SU-DHL-6 (cell line): ENCODE results near the gene DQX1.

Experiments
- H2AFZ ChIP-seq: fragments of 200-600 bp; sonication (generic); 2 replicates; pipeline ENCODE4 v1.6.1; 2014; ENCODE audit warnings: low read depth, mild to moderate bottlenecking, moderate library complexity, mixed read lengths, antibody characterized with exemption, low read length; ENCODE audit not compliant: severe bottlenecking
- H3F3A ChIP-seq: fragments of 200-600 bp; shearing (Covaris generic); 2 replicates; pipeline ENCODE4 v1.6.0; 2016; ENCODE audit warnings: antibody characterized with exemption, mild to moderate bottlenecking; ENCODE audit not compliant: insufficient read depth
- H3K27ac ChIP-seq: fragments of 200-600 bp; sonication (generic); 2 replicates; pipeline ENCODE4 v1.5.1; 2016; ENCODE audit warnings: low read depth, mild to moderate bottlenecking, low read length, moderate library complexity, mixed read lengths
- H3K27me3 ChIP-seq: fragments of 200-600 bp; sonication (generic), shearing (Covaris generic); 2 replicates; pipeline ENCODE4 v1.6.0; 2014; ENCODE audit warnings: mild to moderate bottlenecking, low read length
- H3K36me3 ChIP-seq: fragments of 200-600 bp; sonication (generic); 2 replicates; pipeline ENCODE4 v1.6.1; 2014; ENCODE audit warnings: mild to moderate bottlenecking, low read length, mixed read lengths
- H3K4me2 ChIP-seq: fragments of 300-600, 200-600 bp; shearing (Covaris generic), sonication (generic); 2 replicates; pipeline ENCODE4 v1.6.0; 2014; ENCODE audit warnings: low read length, low read depth, mild to moderate bottlenecking; ENCODE audit not compliant: poor library complexity, severe bottlenecking
- H3K4me3 ChIP-seq: fragments of 200-600 bp; sonication (generic); 2 replicates; pipeline ENCODE4 v1.5.1; 2014; ENCODE audit warnings: antibody characterized with exemption, low read length, mild to moderate bottlenecking, mixed read lengths; ENCODE audit not compliant: insufficient read depth, poor library complexity, severe bottlenecking
- H3K79me2 ChIP-seq: fragments of 200-600 bp; sonication (generic); 2 replicates; pipeline ENCODE4 v1.6.1; 2014; ENCODE audit warnings: mild to moderate bottlenecking, low read length, moderate library complexity; ENCODE audit not compliant: insufficient read depth
- H3K9ac ChIP-seq: fragments of 200-600 bp; sonication (generic); 2 replicates; pipeline ENCODE4 v1.7.0; 2014; ENCODE audit warnings: mild to moderate bottlenecking, low read length
- H3K9me2 ChIP-seq: fragments of 200-600 bp; sonication (generic); replicated peaks from 2 replicates; pipeline ENCODE4 v1.6.1; 2014; ENCODE audit warnings: low read length; ENCODE audit not compliant: insufficient read depth
- H3K9me3 ChIP-seq: fragments of 200-600 bp; sonication (generic); 2 replicates; pipeline ENCODE4 v1.6.1; 2014; ENCODE audit warnings: low read length, mixed read lengths; ENCODE audit not compliant: insufficient read depth
- H4K20me1 ChIP-seq: fragments of 200-600 bp; sonication (generic); 2 replicates; pipeline ENCODE4 v1.6.1; 2014; ENCODE audit warnings: low read depth, mild to moderate bottlenecking, antibody characterized with exemption, low read length, moderate library complexity, mixed read lengths
- EZH2phosphoT487 ChIP-seq: fragments of 200-600 bp; sonication (generic), shearing (Covaris generic); conservative IDR thresholded peaks from 2 replicates; pipeline ENCODE4 v1.6.1; 2018; ENCODE audit warnings: mild to moderate bottlenecking, antibody characterized with exemption, low read length, moderate library complexity, mixed read lengths
- TF ChIP-seq, protein P1 (sequence below): fragments of 200-600 bp; sonication (generic); IDR thresholded peaks from one replicate; pipeline ENCODE4 v1.5.1; 2017; ENCODE audit warnings: antibody characterized with exemption, mild to moderate bottlenecking, low read length, moderate library complexity; ENCODE audit not compliant: insufficient read depth, poor library complexity, severe bottlenecking

DQX1 gene

DNA sequence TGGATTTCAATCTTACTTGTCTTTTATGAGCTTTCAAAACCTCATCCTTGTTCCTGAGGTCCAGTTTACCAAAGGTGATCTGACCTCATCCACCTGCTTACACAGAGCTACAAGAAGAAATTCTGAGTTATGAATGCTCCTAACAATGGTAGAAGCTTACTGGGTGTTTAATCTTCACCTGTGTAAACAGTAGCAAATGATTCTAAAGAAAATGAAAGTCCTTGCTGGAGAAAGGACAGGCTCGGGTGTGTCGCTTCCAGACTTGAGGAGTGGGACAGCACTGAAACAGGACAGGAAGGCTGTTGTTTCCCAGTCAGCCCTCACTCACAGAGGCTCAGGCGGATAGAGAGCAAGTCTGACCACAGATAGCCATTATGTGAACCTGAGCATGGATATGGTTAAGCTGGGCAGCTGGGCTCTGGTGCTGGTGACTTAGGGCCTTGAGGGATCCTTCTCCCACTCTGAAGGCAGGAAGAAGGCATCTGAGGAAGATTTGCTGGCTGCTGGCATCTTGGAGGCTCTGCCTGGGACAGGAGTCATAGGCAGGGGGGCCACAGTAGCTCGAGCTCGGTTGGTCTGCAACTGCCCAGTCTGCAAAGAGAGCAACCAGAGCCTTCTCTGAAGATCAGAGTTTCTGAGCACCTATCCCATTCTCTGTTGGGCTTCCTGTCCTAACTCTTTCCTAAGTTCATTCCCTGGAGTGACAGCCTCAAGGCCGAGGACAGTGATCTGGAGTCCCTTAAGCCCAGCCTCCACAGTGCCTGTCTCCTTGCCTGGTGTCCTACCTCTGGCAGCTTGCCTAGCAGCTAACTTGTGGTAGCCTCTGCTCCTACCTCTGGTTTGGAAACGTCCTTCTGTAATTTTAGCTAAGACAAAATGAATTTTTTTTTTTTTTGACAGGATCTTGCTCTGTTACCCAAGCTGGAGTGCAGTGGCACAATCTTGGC is 32.5 kb upstream of the DQX1 start:
- no peaks in the 10 kb centered on the region for H3F3A ChIP-seq
- no peak overlapping the region for H3K4me3 ChIP-seq
- no peaks in the 10 kb centered on the region for H3K36me3 ChIP-seq
- no peaks in the 10 kb centered on the region for H3K27me3 ChIP-seq
- H3K27ac ChIP-seq, result no peak overlapping the region
- no peaks in the 10 kb centered on the region for H3K9me3 ChIP-seq
- no peaks in the 10 kb centered on the region for H3K79me2 ChIP-seq
- H3K9ac ChIP-seq, result no peak overlapping the region
- H2AFZ ChIP-seq, result no peak overlapping the region
- H4K20me1 ChIP-seq, result no peaks in the 10 kb centered on the region
- no peaks in the 10 kb centered on the region for H3K9me2 ChIP-seq
- no peak overlapping the region for H3K4me2 ChIP-seq
- no peak for TF ChIP-seq EZH2phosphoT487
- TF ChIP-seq, protein P1, sequence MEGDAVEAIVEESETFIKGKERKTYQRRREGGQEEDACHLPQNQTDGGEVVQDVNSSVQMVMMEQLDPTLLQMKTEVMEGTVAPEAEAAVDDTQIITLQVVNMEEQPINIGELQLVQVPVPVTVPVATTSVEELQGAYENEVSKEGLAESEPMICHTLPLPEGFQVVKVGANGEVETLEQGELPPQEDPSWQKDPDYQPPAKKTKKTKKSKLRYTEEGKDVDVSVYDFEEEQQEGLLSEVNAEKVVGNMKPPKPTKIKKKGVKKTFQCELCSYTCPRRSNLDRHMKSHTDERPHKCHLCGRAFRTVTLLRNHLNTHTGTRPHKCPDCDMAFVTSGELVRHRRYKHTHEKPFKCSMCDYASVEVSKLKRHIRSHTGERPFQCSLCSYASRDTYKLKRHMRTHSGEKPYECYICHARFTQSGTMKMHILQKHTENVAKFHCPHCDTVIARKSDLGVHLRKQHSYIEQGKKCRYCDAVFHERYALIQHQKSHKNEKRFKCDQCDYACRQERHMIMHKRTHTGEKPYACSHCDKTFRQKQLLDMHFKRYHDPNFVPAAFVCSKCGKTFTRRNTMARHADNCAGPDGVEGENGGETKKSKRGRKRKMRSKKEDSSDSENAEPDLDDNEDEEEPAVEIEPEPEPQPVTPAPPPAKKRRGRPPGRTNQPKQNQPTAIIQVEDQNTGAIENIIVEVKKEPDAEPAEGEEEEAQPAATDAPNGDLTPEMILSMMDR, result no peak

DNA sequence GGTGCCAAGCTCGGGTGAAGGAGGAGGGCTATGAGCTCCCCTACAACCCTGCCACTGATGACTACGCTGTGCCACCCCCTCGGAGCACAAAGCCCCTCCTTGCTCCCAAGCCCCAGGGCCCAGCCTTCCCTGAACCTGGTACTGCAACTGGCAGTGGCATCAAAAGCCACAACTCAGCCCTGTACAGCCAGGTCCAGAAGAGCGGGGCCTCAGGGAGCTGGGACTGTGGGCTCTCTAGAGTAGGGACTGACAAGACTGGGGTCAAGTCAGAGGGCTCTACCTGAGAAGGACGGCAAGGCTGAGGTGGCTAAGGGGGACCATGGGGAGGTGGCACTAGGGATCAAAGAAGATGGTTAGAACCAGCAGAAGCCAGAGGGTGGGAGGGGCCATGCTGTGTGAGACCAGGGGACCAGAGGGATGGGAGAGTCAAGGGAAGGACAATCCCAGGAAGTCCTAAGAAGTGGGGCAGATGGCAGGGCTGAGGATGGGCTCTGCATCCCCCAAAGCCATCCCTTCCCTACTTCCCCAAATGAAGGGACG is 30.9 kb upstream of the DQX1 start:
- no peak overlapping the region for H3K27ac ChIP-seq
- no peaks in the 10 kb centered on the region for H3K36me3 ChIP-seq
- no peaks in the 10 kb centered on the region for H3F3A ChIP-seq
- H3K9ac ChIP-seq, result no peak overlapping the region
- H3K79me2 ChIP-seq, result no peaks in the 10 kb centered on the region
- no peaks in the 10 kb centered on the region for H3K9me3 ChIP-seq
- no peaks in the 10 kb centered on the region for H4K20me1 ChIP-seq
- no peaks in the 10 kb centered on the region for H3K9me2 ChIP-seq
- H3K4me2 ChIP-seq, result no peak overlapping the region
- TF ChIP-seq EZH2phosphoT487, result no peak
- TF ChIP-seq, protein P1, result no peak
- no peaks in the 10 kb centered on the region for H3K27me3 ChIP-seq
- no peak overlapping the region for H2AFZ ChIP-seq
- H3K4me3 ChIP-seq, result no peak overlapping the region

DNA sequence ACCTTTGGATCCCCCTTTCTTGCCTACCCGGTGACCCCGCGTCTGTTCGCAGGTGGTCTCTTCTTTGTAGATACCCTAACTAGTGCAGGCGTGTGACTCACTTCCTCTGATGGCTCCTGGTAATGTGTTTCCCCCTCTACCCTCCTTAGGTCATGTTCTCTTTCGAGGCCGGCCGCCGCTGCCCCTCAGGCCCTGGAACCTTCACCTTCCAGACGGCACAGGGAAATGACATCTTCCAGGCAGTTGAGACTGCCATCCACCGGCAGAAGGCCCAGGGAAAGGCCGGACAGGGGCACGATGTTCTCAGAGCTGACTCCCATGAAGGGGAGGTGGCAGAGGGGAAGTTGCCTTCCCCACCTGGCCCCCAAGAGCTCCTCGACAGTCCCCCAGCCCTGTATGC is 30.1 kb upstream of the DQX1 start:
- Histone ChIP-seq H3K9me2 (no peaks in the 10 kb centered on the region), H3K79me2 (no peaks in the 10 kb centered on the region), H3K27ac (no peak overlapping the region), H3K4me3 (no peak overlapping the region), H3K4me2 (no peak overlapping the region), H3K9ac (no peak overlapping the region), H3K27me3 (no peaks in the 10 kb centered on the region), H3F3A (no peaks in the 10 kb centered on the region), H3K9me3 (no peaks in the 10 kb centered on the region), H2AFZ (no peak overlapping the region), H4K20me1 (no peaks in the 10 kb centered on the region), H3K36me3 (no peaks in the 10 kb centered on the region)
- TF ChIP-seq, protein P1, result no peak
- TF ChIP-seq EZH2phosphoT487, result no peak
